H1 (cell line): Measurements from ENCODE around the gene PLA2R1. TPM values are rescaled to one million over a fixed set of nuclear protein-coding genes. Genes with fewer than 3 reads are reported as not detected.

Experiments used
- CTCF ChIA-PET: fragments of 300-600 bp; sonication (Branson Sonifier 250); formaldehyde crosslinking; loops from one replicate; lab custom pipeline; 2021; ENCODE audit not compliant: partially characterized antibody; lab: Charles Lee
- POLR2A ChIA-PET: fragments of 300-600 bp; sonication (Branson Sonifier 250); formaldehyde crosslinking; loops from one replicate; lab custom pipeline; 2021; ENCODE audit warnings: inconsistent platforms; ENCODE audit not compliant: partially characterized antibody; lab: Charles Lee
- DNase-seq, 2 experiments: peaks; one replicate each; pipeline versions ENCODE4 v3.0.0 to v3.0.0-alpha.2; 2010 to 2022; ENCODE audit warnings: low spot score in 2 of 2, low read depth in 1 of 2, mixed read lengths in 1 of 2
- FAIRE-seq: peaks from 2 replicates; lab custom pipeline; 2011; peaks lifted over from hg19 to GRCh38; lab: Jason Lieb, UNC
- H2AFZ ChIP-seq: 2 replicates; pipeline ENCODE4 v1.8.1; 2012; ENCODE audit warnings: low read length, inconsistent platforms
- H2AK5ac ChIP-seq: 2 replicates; pipeline ENCODE4 v1.6.1; 2013; ENCODE audit warnings: low read depth, low read length
- H2BK120ac ChIP-seq: replicated peaks from 2 replicates; pipeline ENCODE3; 2013; ENCODE audit warnings: low read depth, low read length, inconsistent platforms
- H2BK12ac ChIP-seq: 2 replicates; pipeline ENCODE4 v1.6.1; 2013; ENCODE audit warnings: low read depth, low read length
- H2BK15ac ChIP-seq: 2 replicates; pipeline ENCODE4 v1.6.1; 2013; ENCODE audit warnings: low read length
- H2BK20ac ChIP-seq: 2 replicates; pipeline ENCODE4 v1.6.1; 2013; ENCODE audit warnings: low read length
- H2BK5ac ChIP-seq: 2 replicates; pipeline ENCODE4 v1.6.1; 2013; ENCODE audit warnings: low read depth, low read length
- H3K14ac ChIP-seq: 2 replicates; pipeline ENCODE4 v1.6.1; 2013; ENCODE audit warnings: inconsistent platforms; ENCODE audit not compliant: insufficient read length
- H3K18ac ChIP-seq: 2 replicates; pipeline ENCODE4 v1.6.1; 2013; ENCODE audit warnings: low read length; ENCODE audit errors: extremely low read depth
- H3K23ac ChIP-seq: 2 replicates; pipeline ENCODE4 v1.6.1; 2013; ENCODE audit warnings: inconsistent platforms; ENCODE audit not compliant: insufficient read length
- H3K23me2 ChIP-seq: 2 replicates; pipeline ENCODE4 v1.6.1; 2013; ENCODE audit warnings: low read depth, low read length
- H3K27ac ChIP-seq: 2 replicates; pipeline ENCODE4 v1.6.1; 2011; ENCODE audit warnings: low read depth, low read length, inconsistent platforms
- H3K27me3 ChIP-seq, 4 experiments: replicated peaks in 1 of 4; 1 replicate in 1 of 4; 2 replicates in 3 of 4; pipeline versions ENCODE4 v1.6.1 to v1.8.1; 2011 to 2013; ENCODE audit warnings: low read length in 3 of 4, mild to moderate bottlenecking in 3 of 4, inconsistent platforms in 2 of 4, mixed read lengths in 2 of 4, moderate library complexity in 1 of 4; ENCODE audit not compliant: control insufficient read depth in 3 of 4, insufficient read depth in 3 of 4; ENCODE audit errors: extremely low read depth in 1 of 4
- H3K36me3 ChIP-seq, 4 experiments: 2 replicates each; pipeline versions ENCODE4 v1.6.1 to v1.8.1; 2011 to 2013; ENCODE audit warnings: mild to moderate bottlenecking in 4 of 4, low read length in 3 of 4, moderate library complexity in 2 of 4, control low read depth in 1 of 4, inconsistent platforms in 1 of 4; ENCODE audit not compliant: insufficient read depth in 4 of 4, control insufficient read depth in 2 of 4
- H3K4ac ChIP-seq: replicated peaks from 2 replicates; pipeline ENCODE3; 2013; ENCODE audit warnings: low read length, low read depth, mixed read lengths, inconsistent platforms; ENCODE audit not compliant: insufficient read length
- H3K4me1 ChIP-seq, 4 experiments: replicated peaks in 1 of 4; 1 replicate in 1 of 4; 2 replicates in 3 of 4; pipeline versions ENCODE4 v1.6.1 to v1.8.1; 2011 to 2013; ENCODE audit warnings: low read length in 3 of 4, inconsistent platforms in 2 of 4, mixed read lengths in 1 of 4; ENCODE audit not compliant: insufficient read depth in 4 of 4, control insufficient read depth in 3 of 4
- H3K4me2 ChIP-seq, 2 experiments: 2 replicates each; pipeline versions ENCODE4 v1.6.1 to v1.8.1; 2011 to 2013; ENCODE audit warnings: low read depth in 2 of 2, low read length in 2 of 2, control low read depth in 1 of 2, inconsistent platforms in 1 of 2, mild to moderate bottlenecking in 1 of 2; ENCODE audit not compliant: insufficient read depth in 1 of 2
- H3K4me3 ChIP-seq, 4 experiments: fragments of 200-600, 300-600 bp in 1 of 4; sonication (generic), shearing (Covaris generic), sonication (Bioruptor Twin) in 1 of 4; 2 replicates each; pipeline versions ENCODE4 v1.5.1 to v1.8.1; 2011 to 2016; ENCODE audit warnings: low read length in 4 of 4, low read depth in 3 of 4, control low read depth in 2 of 4, inconsistent platforms in 2 of 4, mild to moderate bottlenecking in 2 of 4, mixed read lengths in 1 of 4, moderate library complexity in 1 of 4; ENCODE audit not compliant: insufficient read depth in 2 of 4; ENCODE audit errors: extremely low read depth in 1 of 4
- H3K56ac ChIP-seq: replicated peaks from 2 replicates; pipeline ENCODE3; 2013; ENCODE audit warnings: low read depth, mild to moderate bottlenecking, mixed read lengths, low read length, inconsistent platforms; ENCODE audit not compliant: insufficient read length
- H3K79me1 ChIP-seq: 2 replicates; pipeline ENCODE4 v1.6.1; 2013; ENCODE audit warnings: low read depth, low read length, control low read depth
- H3K79me2 ChIP-seq, 2 experiments: 2 replicates each; pipeline versions ENCODE4 v1.6.1 to v1.8.1; 2012 to 2013; ENCODE audit warnings: low read length in 2 of 2, mild to moderate bottlenecking in 2 of 2, inconsistent platforms in 1 of 2; ENCODE audit not compliant: insufficient read depth in 2 of 2, control insufficient read depth in 1 of 2
- H3K9ac ChIP-seq, 4 experiments: replicated peaks in 1 of 4; 1 replicate in 1 of 4; 2 replicates in 3 of 4; pipeline versions ENCODE4 v1.6.1 to v1.8.1; 2011 to 2013; ENCODE audit warnings: low read depth in 3 of 4, low read length in 3 of 4, control low read depth in 2 of 4, mild to moderate bottlenecking in 2 of 4, moderate library complexity in 2 of 4, inconsistent platforms in 1 of 4; ENCODE audit errors: extremely low read depth in 1 of 4
- H3K9me3 ChIP-seq, 2 experiments: 2 replicates each; pipeline versions ENCODE4 v1.6.1 to v1.8.1; 2012 to 2013; ENCODE audit warnings: mild to moderate bottlenecking in 2 of 2, moderate library complexity in 2 of 2, control low read depth in 1 of 2, inconsistent platforms in 1 of 2, low read depth in 1 of 2, low read length in 1 of 2, mixed read lengths in 1 of 2; ENCODE audit not compliant: insufficient read depth in 2 of 2
- H4K20me1 ChIP-seq, 2 experiments: replicated peaks in 1 of 2; 2 replicates each; pipeline versions ENCODE3 to v1.8.1; 2011 to 2013; ENCODE audit warnings: inconsistent platforms in 2 of 2, low read length in 2 of 2, mild to moderate bottlenecking in 1 of 2; ENCODE audit not compliant: insufficient read depth in 2 of 2, control insufficient read depth in 1 of 2
- H4K5ac ChIP-seq: 2 replicates; pipeline ENCODE4 v1.6.1; 2013; ENCODE audit warnings: low read length, low read depth, mixed read lengths, inconsistent platforms; ENCODE audit not compliant: insufficient read length
- H4K8ac ChIP-seq: 2 replicates; pipeline ENCODE4 v1.8.0; 2013; ENCODE audit warnings: mild to moderate bottlenecking, moderate library complexity, low read length, inconsistent platforms; ENCODE audit not compliant: insufficient read depth; ENCODE audit errors: extremely low read depth
- H4K91ac ChIP-seq: replicated peaks from 2 replicates; pipeline ENCODE3; 2013; ENCODE audit warnings: low read length, mixed read lengths, inconsistent platforms; ENCODE audit not compliant: insufficient read length
- BRCA1 ChIP-seq: IDR thresholded peaks from 2 replicates; pipeline ENCODE4 v1.6.1; 2012; ENCODE audit warnings: low read depth, low read length, improper control_type of control experiment
- NANOG ChIP-seq: IDR thresholded peaks from 2 replicates; pipeline ENCODE4 v1.6.1; 2011; ENCODE audit warnings: low read length, low read depth, mild to moderate bottlenecking, inconsistent platforms; ENCODE audit not compliant: insufficient read depth, poor library complexity, severe bottlenecking
- POU5F1 ChIP-seq: IDR thresholded peaks from 2 replicates; pipeline ENCODE4 v1.6.1; 2011; ENCODE audit warnings: low read depth, mild to moderate bottlenecking, low read length, moderate library complexity
- WGBS, 2 experiments: shearing (Covaris generic) in 1 of 2; methylation state at CpG; one replicate each; pipeline versions ENCODE4 v1.1.6 to v1.1.7; 2013 to 2015; ENCODE audit warnings: low lambda C conversion rate in 2 of 2, mixed read lengths in 2 of 2, inconsistent platforms in 1 of 2, low coverage in 1 of 2, missing lambda C conversion rate in 1 of 2; ENCODE audit not compliant: insufficient replicate concordance in 2 of 2, insufficient coverage in 1 of 2, insufficient read length in 1 of 2; ENCODE audit errors: extremely low coverage in 1 of 2, missing lambda C conversion rate in 1 of 2; 5-methylcytosine and 5-hydroxymethylcytosine counted together
- polyA plus RNA-seq, 7 experiments: library from polyadenylated mRNA; depleted of rRNA in 3 of 7; stranded (reverse) in 5 of 7; unstranded in 2 of 7; fragments of >200 nt in 5 of 7; fragments of 200-250 nt in 2 of 7; gene quantifications; 1 replicate in 5 of 7; 2 replicates in 1 of 7; 4 replicates in 1 of 7; pipeline versions ENCODE4 v1.2.1 to v1.2.3, GENCODE V29; 2011 to 2013; ENCODE audit warnings: missing spikeins in 2 of 7, mixed read lengths in 2 of 7
- total RNA-seq: library from RNA; stranded (reverse); fragmentation: NEBNext Ultra II Directional; extraction: Animal tissue kit (Norgen Biotek cat#: 25700); gene quantifications from 2 replicates; pipeline ENCODE4 v1.2.1, GENCODE V29; 2021

Gene PLA2R1
- total and polyA plus RNA-seq, 2 of the 8 experiments (the other 6 are each of a cell fraction or from before 2014, with no cell fraction given) = 0.65 to 1.5 TPM

GRCh38 chr2:160110674-160111239 lies 48.3 kb upstream of the PLA2R1 start:
- 86% methylated on average over 7 of the region's 7 CpGs; no CpG with 5 or more reads in 1 of the 2 experiments for WGBS, 2 experiments

More at GRCh38 chr2:160110674-160111239, 48.3 kb upstream of the PLA2R1 start:
- no peak overlapping the region for H4K8ac ChIP-seq
- H2BK12ac ChIP-seq = no peak overlapping the region; the same call in 1 of the 2 replicates
- CTCF ChIA-PET = interaction anchor here (0.6 to 5.1 kb wide), 37 partner anchors 7 to 998 kb away, joined by 3 to 43 read pairs (median 5); no protein-coding TSS in a partner anchor
- POLR2A ChIA-PET = interaction anchor here (0.9 kb wide), 1 partner anchor 1050 kb away, joined by 3 read pairs; the partner anchor contains the start of gene TANK
- peaks cover 0 to 2% (median 0%) of the 10 kb centered on the region in 4 experiments; a peak in 1 of 7 replicates for H3K4me1 ChIP-seq
- no peak overlapping the region for H2AK5ac ChIP-seq
- TF ChIP-seq POU5F1 = no peak
- no peak for TF ChIP-seq BRCA1
- TF ChIP-seq NANOG = no peak
- no peak overlapping the region for H3K56ac ChIP-seq
- H3K36me3 ChIP-seq = no peaks in the 10 kb centered on the region
- no peak overlapping the region for H3K23ac ChIP-seq
- H3K18ac ChIP-seq = no peak overlapping the region
- no peaks in the 10 kb centered on the region for H3K79me1 ChIP-seq
- no peak overlapping the region for H3K4ac ChIP-seq
- no peak overlapping the region for H4K91ac ChIP-seq
- no peak overlapping the region for H3K14ac ChIP-seq
- no peak overlapping the region for H2AFZ ChIP-seq
- no peaks in the 10 kb centered on the region for H3K79me2 ChIP-seq
- H2BK15ac ChIP-seq = no peak overlapping the region
- H3K23me2 ChIP-seq = no peaks in the 10 kb centered on the region
- H2BK20ac ChIP-seq = no peak overlapping the region
- no peak overlapping the region for H3K27ac ChIP-seq
- H2BK120ac ChIP-seq = no peak overlapping the region
- no peak overlapping the region for H3K4me2 ChIP-seq
- H3K27me3 ChIP-seq = no peaks in the 10 kb centered on the region
- FAIRE-seq (no peak), DNase-seq (no peak)
- H2BK5ac ChIP-seq = no peak overlapping the region
- H3K4me3 ChIP-seq = no peak overlapping the region
- H4K5ac ChIP-seq = no peak overlapping the region
- H4K20me1 ChIP-seq = no peaks in the 10 kb centered on the region
- no peaks in the 10 kb centered on the region for H3K9me3 ChIP-seq
- H3K9ac ChIP-seq = no peak overlapping the region
